HepG2 (cell line): ENCODE measurements around the gene KLHDC4. TPM values are rescaled to one million over a fixed set of nuclear protein-coding genes. Genes with fewer than 3 reads are reported as not detected.
A peak's percentile ranks its signal among the peaks of the same experiment; 100 is the strongest.

ENCODE experiments used
- ARNTL ChIP-seq: sonication (generic); formaldehyde crosslinking; IDR thresholded peaks from 2 replicates; pipeline ENCODE4 v1.4.0; 2020; ENCODE audit warnings: mild to moderate bottlenecking, missing genetic modification reagents
- CEBPG ChIP-seq: IDR thresholded peaks from 2 replicates; pipeline ENCODE4 v1.6.1; 2016
- EZH2 ChIP-seq: conservative IDR thresholded peaks from 2 replicates; pipeline ENCODE4 v1.6.1; 2012; ENCODE audit warnings: mild to moderate bottlenecking, low read depth, low read length, moderate library complexity
- GTF3A ChIP-seq: sonication (generic); formaldehyde crosslinking; conservative IDR thresholded peaks from 2 replicates; pipeline ENCODE4 v1.4.0; 2020; ENCODE audit warnings: mild to moderate bottlenecking, missing genetic modification reagents
- HCFC1 ChIP-seq: fragments of 150-350 bp; IDR thresholded peaks from 2 replicates; pipeline ENCODE4 v1.6.1; 2014; ENCODE audit warnings: low read depth, low read length
- KDM4B ChIP-seq: sonication (generic); formaldehyde crosslinking; IDR thresholded peaks from 2 replicates; pipeline ENCODE4 v1.4.0; 2020; ENCODE audit warnings: missing genetic modification reagents
- PATZ1 ChIP-seq: sonication (generic); formaldehyde crosslinking; IDR thresholded peaks from 2 replicates; pipeline ENCODE4 v1.4.0; 2020; ENCODE audit warnings: missing genetic modification reagents
- RBFOX2 ChIP-seq: fragments of 200-400 bp; formaldehyde crosslinking; IDR thresholded peaks from 2 replicates; pipeline ENCODE4 v1.6.1; 2017; ENCODE audit warnings: low read depth, mild to moderate bottlenecking, low read length
- RXRB ChIP-seq: IDR thresholded peaks from 2 replicates; pipeline ENCODE4 v1.6.1; 2016; ENCODE audit warnings: borderline replicate concordance, missing genetic modification reagents, missing compliant biosample characterization
- SAP130 ChIP-seq: IDR thresholded peaks from 2 replicates; pipeline ENCODE4 v1.6.1; 2016; ENCODE audit warnings: low read depth
- SMARCE1 ChIP-seq: fragments of 450-650 bp; IDR thresholded peaks from 2 replicates; pipeline ENCODE4 v1.6.1; 2017; ENCODE audit warnings: borderline replicate concordance
- SP140L ChIP-seq: sonication (generic); formaldehyde crosslinking; IDR thresholded peaks from 2 replicates; pipeline ENCODE4 v1.4.0; 2020; ENCODE audit warnings: missing genetic modification reagents, borderline replicate concordance
- SP2 ChIP-seq: sonication (generic); formaldehyde crosslinking; IDR thresholded peaks from 2 replicates; pipeline ENCODE4 v1.5.1; 2020; ENCODE audit warnings: mild to moderate bottlenecking, missing genetic modification reagents
- TCF7 ChIP-seq: sonication (generic); IDR thresholded peaks from 2 replicates; pipeline ENCODE4 v1.6.1; 2016; ENCODE audit warnings: antibody characterized with exemption, low read depth
- U2AF2 ChIP-seq: fragments of 200-400 bp; formaldehyde crosslinking; IDR thresholded peaks from 2 replicates; pipeline ENCODE4 v1.6.1; 2017; ENCODE audit warnings: low read depth, mild to moderate bottlenecking, low read length
- ZBTB25 ChIP-seq: IDR thresholded peaks from 2 replicates; pipeline ENCODE4 v1.6.1; 2018; ENCODE audit warnings: missing genetic modification reagents
- ZBTB3 ChIP-seq: sonication (generic); formaldehyde crosslinking; IDR thresholded peaks from 2 replicates; pipeline ENCODE4 v1.4.0; 2020; ENCODE audit warnings: low read depth, mild to moderate bottlenecking, moderate library complexity, missing genetic modification reagents, borderline replicate concordance
- ZNF232 ChIP-seq: sonication (generic); formaldehyde crosslinking; IDR thresholded peaks from 2 replicates; pipeline ENCODE4 v1.4.0; 2020; ENCODE audit warnings: missing genetic modification reagents, borderline replicate concordance
- ZNF367 ChIP-seq: sonication (generic); formaldehyde crosslinking; IDR thresholded peaks from 2 replicates; pipeline ENCODE4 v1.4.0; 2020; ENCODE audit warnings: missing genetic modification reagents, borderline replicate concordance
- ZNF510 ChIP-seq: sonication (generic); formaldehyde crosslinking; IDR thresholded peaks from 2 replicates; pipeline ENCODE4 v1.4.0; 2020; ENCODE audit warnings: low read depth, mild to moderate bottlenecking, missing genetic modification reagents
- ZNF644 ChIP-seq: IDR thresholded peaks from 2 replicates; pipeline ENCODE4 v1.6.1; 2016; ENCODE audit warnings: low read depth
- ZNF720 ChIP-seq: sonication (generic); formaldehyde crosslinking; IDR thresholded peaks from 2 replicates; pipeline ENCODE4 v1.4.0; 2020; ENCODE audit warnings: missing genetic modification reagents
- ZNF790 ChIP-seq: sonication (generic); formaldehyde crosslinking; IDR thresholded peaks from 2 replicates; pipeline ENCODE4 v1.8.0; 2022; ENCODE audit warnings: missing genetic modification reagents, mild to moderate bottlenecking, borderline replicate concordance
- polyA plus RNA-seq, 8 experiments: library from polyadenylated mRNA; depleted of rRNA in 3 of 8; stranded (reverse) in 7 of 8; unstranded in 1 of 8; fragments of >200 nt; fragmentation: Illumina TruSeq in 4 of 8; extraction: Trizol in 4 of 8; gene quantifications; 2 replicates each; pipeline versions ENCODE4 v1.2.1 to v1.2.3, GENCODE V29; 2011 to 2016; ENCODE audit warnings: low read depth in 4 of 8, missing spikeins in 1 of 8, mixed read lengths in 1 of 8; ENCODE audit not compliant: insufficient read depth in 1 of 8
- total RNA-seq, 5 experiments: library from RNA; depleted of rRNA; stranded (reverse); fragments of >200 nt; fragmentation: Illumina TruSeq; extraction: Trizol; gene quantifications; 2 replicates each; pipeline ENCODE4 v1.2.3, GENCODE V29; 2016; ENCODE audit warnings: low read depth in 1 of 5
- TF ChIP-seq, protein P1 (sequence below): sonication (generic); formaldehyde crosslinking; IDR thresholded peaks from 2 replicates; pipeline ENCODE4 v1.5.1; 2020; ENCODE audit warnings: mild to moderate bottlenecking, missing genetic modification reagents
- TF ChIP-seq, protein P2 (sequence below): sonication (generic); formaldehyde crosslinking; IDR thresholded peaks from 2 replicates; pipeline ENCODE4 v1.4.0; 2020; ENCODE audit warnings: missing genetic modification reagents

KLHDC4 gene
- total and polyA plus RNA-seq, 2 of the 13 experiments (the other 11 are each of a cell fraction or from before 2014, with no cell fraction given), result 18.7 to 31.8 TPM

GRCh38 chr16:87661561-87661960, 104.2 kb downstream of the KLHDC4 start (continued):
- peak; percentile 55; the same call in 1 of the 2 replicates for TF ChIP-seq KDM4B (CRISPR knock-in tag)
- peak; percentile 96 for TF ChIP-seq ZNF232 (CRISPR knock-in tag)
- TF ChIP-seq U2AF2, result no peak
- no peak for TF ChIP-seq SP2
- TF ChIP-seq CEBPG (CRISPR knock-in tag), result no peak
- TF ChIP-seq ZBTB3 (CRISPR knock-in tag), result no peak
- TF ChIP-seq GTF3A (CRISPR knock-in tag), result no peak
- TF ChIP-seq SP140L (CRISPR knock-in tag), result 0 out of 2 replicates have a peak, but pooled peaks have one; percentile 83
- TF ChIP-seq ZNF510 (CRISPR knock-in tag), result no peak
- TF ChIP-seq ZBTB25 (CRISPR knock-in tag), result peak; percentile 74; the same call in 1 of the 2 replicates
- peak; percentile 35; the same call in 1 of the 2 replicates for TF ChIP-seq ZNF367 (CRISPR knock-in tag)
- 0 out of 2 replicates have a peak, but pooled peaks have one; percentile 21 for TF ChIP-seq RXRB (CRISPR knock-in tag)
- no peak for TF ChIP-seq SMARCE1
- TF ChIP-seq TCF7, result no peak
- no peak for TF ChIP-seq ZNF644 (CRISPR knock-in tag)
- peak; percentile 79; the same call in 1 of the 2 replicates for TF ChIP-seq EZH2
- TF ChIP-seq ARNTL, result 0 out of 2 replicates have a peak, but pooled peaks have one; percentile 30
- TF ChIP-seq SAP130, result peak; percentile 57
- TF ChIP-seq PATZ1, result peak; percentile 41; the same call in 1 of the 2 replicates
- TF ChIP-seq ZNF720 (CRISPR knock-in tag), result 0 out of 2 replicates have a peak, but pooled peaks have one; percentile 51
- TF ChIP-seq HCFC1, result no peak
- TF ChIP-seq ZNF790 (CRISPR knock-in tag), result no peak; the same call in 1 of the 2 replicates
- TF ChIP-seq, protein P1, sequence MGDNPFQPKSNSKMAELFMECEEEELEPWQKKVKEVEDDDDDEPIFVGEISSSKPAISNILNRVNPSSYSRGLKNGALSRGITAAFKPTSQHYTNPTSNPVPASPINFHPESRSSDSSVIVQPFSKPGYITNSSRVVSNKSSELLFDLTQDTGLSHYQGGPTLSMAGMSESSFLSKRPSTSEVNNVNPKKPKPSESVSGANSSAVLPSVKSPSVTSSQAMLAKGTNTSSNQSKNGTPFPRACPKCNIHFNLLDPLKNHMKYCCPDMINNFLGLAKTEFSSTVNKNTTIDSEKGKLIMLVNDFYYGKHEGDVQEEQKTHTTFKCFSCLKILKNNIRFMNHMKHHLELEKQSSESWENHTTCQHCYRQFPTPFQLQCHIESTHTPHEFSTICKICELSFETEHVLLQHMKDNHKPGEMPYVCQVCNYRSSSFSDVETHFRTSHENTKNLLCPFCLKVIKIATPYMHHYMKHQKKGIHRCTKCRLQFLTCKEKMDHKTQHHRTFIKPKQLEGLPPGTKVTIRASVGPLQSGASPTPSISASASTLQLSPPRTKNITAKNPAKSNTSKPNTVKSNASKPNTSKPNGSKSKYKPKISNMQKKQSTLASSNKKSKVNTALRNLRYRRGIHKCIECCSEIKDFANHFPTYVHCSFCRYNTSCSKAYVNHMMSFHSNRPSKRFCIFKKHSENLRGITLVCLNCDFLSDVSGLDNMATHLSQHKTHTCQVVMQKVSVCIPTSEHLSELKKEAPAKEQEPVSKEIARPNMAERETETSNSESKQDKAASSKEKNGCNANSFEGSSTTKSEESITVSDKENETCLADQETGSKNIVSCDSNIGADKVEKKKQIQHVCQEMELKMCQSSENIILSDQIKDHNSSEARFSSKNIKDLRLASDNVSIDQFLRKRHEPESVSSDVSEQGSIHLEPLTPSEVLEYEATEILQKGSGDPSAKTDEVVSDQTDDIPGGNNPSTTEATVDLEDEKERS (CRISPR knock-in tag), result no peak
- no peak for TF ChIP-seq RBFOX2
- TF ChIP-seq, protein P2, sequence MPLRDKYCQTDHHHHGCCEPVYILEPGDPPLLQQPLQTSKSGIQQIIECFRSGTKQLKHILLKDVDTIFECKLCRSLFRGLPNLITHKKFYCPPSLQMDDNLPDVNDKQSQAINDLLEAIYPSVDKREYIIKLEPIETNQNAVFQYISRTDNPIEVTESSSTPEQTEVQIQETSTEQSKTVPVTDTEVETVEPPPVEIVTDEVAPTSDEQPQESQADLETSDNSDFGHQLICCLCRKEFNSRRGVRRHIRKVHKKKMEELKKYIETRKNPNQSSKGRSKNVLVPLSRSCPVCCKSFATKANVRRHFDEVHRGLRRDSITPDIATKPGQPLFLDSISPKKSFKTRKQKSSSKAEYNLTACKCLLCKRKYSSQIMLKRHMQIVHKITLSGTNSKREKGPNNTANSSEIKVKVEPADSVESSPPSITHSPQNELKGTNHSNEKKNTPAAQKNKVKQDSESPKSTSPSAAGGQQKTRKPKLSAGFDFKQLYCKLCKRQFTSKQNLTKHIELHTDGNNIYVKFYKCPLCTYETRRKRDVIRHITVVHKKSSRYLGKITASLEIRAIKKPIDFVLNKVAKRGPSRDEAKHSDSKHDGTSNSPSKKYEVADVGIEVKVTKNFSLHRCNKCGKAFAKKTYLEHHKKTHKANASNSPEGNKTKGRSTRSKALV (CRISPR knock-in tag), result no peak
